Right cardiac atrium (tissue), 5 donors: ENCODE results near the gene SLC25A51. TPM values are rescaled to one million over a fixed set of nuclear protein-coding genes. Genes with fewer than 3 reads are reported as not detected.

ENCODE experiments used
- ATAC-seq, 2 donors: fragments of 200-7000 bp; cut with Tn5 transposase; one replicate each; pipeline versions ENCODE4 v1.8.0 to v1.9.1; 2020; ENCODE audit warnings: moderate library complexity in 2 of 2, mild to moderate bottlenecking in 1 of 2
- DNase-seq, 3 donors: peaks; one replicate each; pipeline ENCODE4 v3.0.0-alpha.2; 2020
- H3K27ac ChIP-seq: one replicate; pipeline ENCODE4 v1.5.1; 2013; ENCODE audit warnings: mild to moderate bottlenecking, low read length, control low read depth, moderate library complexity
- H3K27me3 ChIP-seq: one replicate; pipeline ENCODE4 v1.6.1; 2013; ENCODE audit not compliant: control insufficient read depth, insufficient read depth
- H3K4me1 ChIP-seq: one replicate; pipeline ENCODE4 v1.6.1; 2013; ENCODE audit warnings: low read length; ENCODE audit not compliant: control insufficient read depth, insufficient read depth
- H3K4me3 ChIP-seq: one replicate; pipeline ENCODE4 v1.5.1; 2013; ENCODE audit warnings: low read length, control low read depth
- H3K9me3 ChIP-seq: one replicate; pipeline ENCODE4 v1.6.1; 2013; ENCODE audit warnings: low read length; ENCODE audit not compliant: control insufficient read depth
- WGBS: extraction: QIAGEN DNeasy Blood & Tissue Kit; methylation state at CpG from one replicate; pipeline ENCODE4 v1.1.7; 2013; 5-methylcytosine and 5-hydroxymethylcytosine counted together
- intact Hi-C, 4 donors: fragments of 100-400 bp; cut with DNase I; formaldehyde crosslinking; loops; one replicate each; pipeline versions ENCODE4 v1.11.0 to v1.14.0; 2022 to 2023
- polyA plus RNA-seq: library from polyadenylated mRNA; stranded (reverse); fragments of 200-250 nt; gene quantifications from one replicate; pipeline ENCODE4 v1.2.3, GENCODE V29; 2013
- total RNA-seq, 4 donors: library from RNA; stranded (reverse); fragmentation: NEBNext Ultra II Directional; extraction: Animal tissue kit (Norgen Biotek cat#: 25700); gene quantifications; one replicate each; pipeline ENCODE4 v1.2.1, GENCODE V29; 2021
- donor health status: healthy with polysubstance abuse.
- donor health status: DM: no; HTN: yes; CAD: no.
- donor health status: DM: no; HTN: no; CAD: no.
- donor health status: DM: no; HTN: yes; CAD: no; lungs with severe emphysema.
- donor health status: DM: yes; HTN: yes; CAD: no.

Gene SLC25A51
- total and polyA plus RNA-seq, 5 donors, result 13.1 to 29.4 (median 25.7) TPM

GRCh38 chr9:37870799-37871176 is 33.1 kb downstream of the SLC25A51 start:
- intact Hi-C loops, result no loop called here
- no peak overlapping the region for H3K27ac ChIP-seq
- H3K4me1 ChIP-seq, result no peaks in the 10 kb centered on the region
- WGBS, result 82% methylated on average over 5 of the region's 5 CpGs
- no peak for ATAC-seq
- H3K27me3 ChIP-seq, result no peaks in the 10 kb centered on the region
- no peak overlapping the region for H3K4me3 ChIP-seq
- DNase-seq, result no peak
- H3K9me3 ChIP-seq, result no peaks in the 10 kb centered on the region

- Histone ChIP-seq H3K27ac (no peak overlapping the region), H3K4me1 (no peaks in the 10 kb centered on the region), H3K27me3 (no peaks in the 10 kb centered on the region), H3K9me3 (no peaks in the 10 kb centered on the region), H3K4me3 (no peak overlapping the region)
- DNase-seq (no peak), ATAC-seq (no peak)
- intact Hi-C loops, result no loop called here
- WGBS, result 97% methylated on average over 5 of the region's 5 CpGs
These were observed 33.7 kb downstream of the SLC25A51 start for GRCh38 chr9:37870081-37870798.

- H3K4me3 ChIP-seq, result no peak overlapping the region
- H3K9me3 ChIP-seq, result no peaks in the 10 kb centered on the region
- no peaks in the 10 kb centered on the region for H3K27me3 ChIP-seq
- ATAC-seq, result no peak
- H3K4me1 ChIP-seq, result no peaks in the 10 kb centered on the region
- no peak for DNase-seq
- intact Hi-C loops, result no loop called here
- 65% methylated on average over 3 of the region's 3 CpGs for WGBS
- no peak overlapping the region for H3K27ac ChIP-seq
These were observed 41.4 kb downstream of the SLC25A51 start for GRCh38 chr9:37862530-37862929.

- Histone ChIP-seq H3K9me3 (no peaks in the 10 kb centered on the region), H3K4me3 (no peak overlapping the region), H3K27me3 (no peaks in the 10 kb centered on the region), H3K4me1 (no peaks in the 10 kb centered on the region), H3K27ac (no peak overlapping the region)
- DNase-seq (no peak), ATAC-seq (no peak)
- 86% methylated on average over 1 of the region's 1 CpG for WGBS
- intact Hi-C loops, result no loop called here
These were observed 44.9 kb downstream of the SLC25A51 start for GRCh38 chr9:37859043-37859442.

- Histone ChIP-seq H3K27me3 (no peaks in the 10 kb centered on the region), H3K9me3 (no peaks in the 10 kb centered on the region), H3K4me1 (no peaks in the 10 kb centered on the region), H3K27ac (no peak overlapping the region), H3K4me3 (no peak overlapping the region)
- DNase-seq (no peak), ATAC-seq (no peak)
- WGBS, result 90% methylated on average over 1 of the region's 1 CpG
- intact Hi-C loops, result no loop called here
These were observed 47.4 kb downstream of the SLC25A51 start for GRCh38 chr9:37856551-37856950.

- Histone ChIP-seq H3K27ac (no peak overlapping the region), H3K27me3 (no peaks in the 10 kb centered on the region), H3K4me1 (no peaks in the 10 kb centered on the region), H3K9me3 (no peaks in the 10 kb centered on the region), H3K4me3 (no peak overlapping the region)
- intact Hi-C loops, result no loop called here
- WGBS, result 96% methylated on average over 2 of the region's 2 CpGs
- DNase-seq, result no peak
- no peak for ATAC-seq
These were observed 51.7 kb downstream of the SLC25A51 start for GRCh38 chr9:37852222-37852621.

GRCh38 chr9:37840560-37841194 is 63.2 kb downstream of the SLC25A51 start:
- intact Hi-C loops, result no loop called here
- Histone ChIP-seq H3K9me3 (no peaks in the 10 kb centered on the region), H3K4me1 (no peaks in the 10 kb centered on the region), H3K27ac (no peak overlapping the region), H3K4me3 (no peak overlapping the region), H3K27me3 (no peaks in the 10 kb centered on the region)
- no peak for DNase-seq
- ATAC-seq, result no peak
- 90% methylated on average over 4 of the region's 4 CpGs for WGBS

GRCh38 chr9:37839496-37840461 is 64.1 kb downstream of the SLC25A51 start:
- DNase-seq (no peak), ATAC-seq (no peak)
- Histone ChIP-seq H3K27ac (no peak overlapping the region), H3K4me3 (no peak overlapping the region), H3K27me3 (no peaks in the 10 kb centered on the region), H3K9me3 (no peaks in the 10 kb centered on the region), H3K4me1 (no peaks in the 10 kb centered on the region)
- intact Hi-C loops, result no loop called here
- WGBS, result 93% methylated on average over 3 of the region's 3 CpGs

Other genes with a start within 250 kb of the SLC25A51 start
- 1 to 10 TPM; 4.8 to 6.1 (median 5.2) TPM for gene TRMT10B, start 150.3 kb downstream of the SLC25A51 start, total RNA-seq
- gene TRMT10B, start 150.3 kb downstream of the SLC25A51 start, polyA plus RNA-seq, result 3.3 TPM
- gene EXOSC3, start 119.1 kb downstream of the SLC25A51 start, total RNA-seq, result 10 to 100 TPM; 19.7 to 23.9 (median 21.8) TPM
- gene EXOSC3, start 119.1 kb downstream of the SLC25A51 start, polyA plus RNA-seq, result 15.7 TPM
- 10 to 100 TPM; 15.6 to 18.8 (median 16.6) TPM for gene DCAF10, start 103.3 kb downstream of the SLC25A51 start, total RNA-seq
- 7.7 TPM for gene DCAF10, start 103.3 kb downstream of the SLC25A51 start, polyA plus RNA-seq
- 10 to 100 TPM; 25.7 to 38.9 (median 31.0) TPM for gene SHB, start 165.1 kb upstream of the SLC25A51 start, total RNA-seq
- 14.5 TPM for gene SHB, start 165.1 kb upstream of the SLC25A51 start, polyA plus RNA-seq